HG03521 (cell line): Measurements from ENCODE around the gene GPD1.
"Not testable (repeated sequence)": the region's sequence is repeated elsewhere in the genome, so short reads cannot be mapped to it uniquely, and the experiment has no call there.

Experiments
- ATAC-seq: cut with Tn5 transposase; IDR thresholded peaks from one replicate; pipeline ENCODE4 v1.9.1; 2021; ENCODE audit warnings: mild to moderate bottlenecking, moderate library complexity; ENCODE audit not compliant: unreplicated experiment

Gene GPD1

DNA sequence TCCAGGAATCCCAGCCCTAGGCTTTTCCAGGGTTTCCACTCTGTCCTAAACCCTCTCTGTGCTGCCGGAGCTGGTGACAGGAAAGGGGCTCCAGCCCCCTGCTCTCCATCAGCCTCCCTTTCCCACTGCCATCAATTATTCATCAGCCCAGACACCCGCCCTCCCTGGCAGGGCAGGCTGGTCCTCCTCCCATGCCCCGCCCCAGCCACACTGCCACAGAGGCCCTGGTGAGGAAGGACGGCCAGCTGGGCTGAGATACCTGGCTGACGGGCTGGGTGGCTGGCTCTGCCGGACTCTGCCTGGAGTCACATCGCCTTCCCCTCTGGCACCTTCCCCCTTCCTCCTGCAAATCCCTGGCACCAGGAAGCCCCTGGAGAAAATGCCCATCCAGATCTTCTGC is 30.6 kb upstream of the GPD1 start:
- no peak for ATAC-seq

DNA sequence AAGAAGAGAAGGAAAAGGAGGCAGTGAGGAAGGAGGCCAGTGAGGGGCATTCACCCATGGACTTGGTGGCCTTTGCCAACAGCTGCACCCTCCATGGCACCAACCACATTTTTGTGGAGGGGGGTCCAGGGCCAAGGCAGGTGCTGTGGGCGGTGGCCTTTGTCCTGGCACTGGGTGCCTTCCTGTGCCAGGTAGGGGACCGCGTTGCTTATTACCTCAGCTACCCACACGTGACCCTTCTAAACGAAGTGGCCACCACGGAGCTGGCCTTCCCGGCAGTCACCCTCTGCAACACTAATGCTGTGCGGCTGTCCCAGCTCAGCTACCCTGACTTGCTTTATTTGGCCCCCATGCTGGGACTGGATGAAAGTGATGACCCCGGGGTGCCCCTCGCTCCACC is 30.1 kb upstream of the GPD1 start:
- ATAC-seq = no peak

DNA sequence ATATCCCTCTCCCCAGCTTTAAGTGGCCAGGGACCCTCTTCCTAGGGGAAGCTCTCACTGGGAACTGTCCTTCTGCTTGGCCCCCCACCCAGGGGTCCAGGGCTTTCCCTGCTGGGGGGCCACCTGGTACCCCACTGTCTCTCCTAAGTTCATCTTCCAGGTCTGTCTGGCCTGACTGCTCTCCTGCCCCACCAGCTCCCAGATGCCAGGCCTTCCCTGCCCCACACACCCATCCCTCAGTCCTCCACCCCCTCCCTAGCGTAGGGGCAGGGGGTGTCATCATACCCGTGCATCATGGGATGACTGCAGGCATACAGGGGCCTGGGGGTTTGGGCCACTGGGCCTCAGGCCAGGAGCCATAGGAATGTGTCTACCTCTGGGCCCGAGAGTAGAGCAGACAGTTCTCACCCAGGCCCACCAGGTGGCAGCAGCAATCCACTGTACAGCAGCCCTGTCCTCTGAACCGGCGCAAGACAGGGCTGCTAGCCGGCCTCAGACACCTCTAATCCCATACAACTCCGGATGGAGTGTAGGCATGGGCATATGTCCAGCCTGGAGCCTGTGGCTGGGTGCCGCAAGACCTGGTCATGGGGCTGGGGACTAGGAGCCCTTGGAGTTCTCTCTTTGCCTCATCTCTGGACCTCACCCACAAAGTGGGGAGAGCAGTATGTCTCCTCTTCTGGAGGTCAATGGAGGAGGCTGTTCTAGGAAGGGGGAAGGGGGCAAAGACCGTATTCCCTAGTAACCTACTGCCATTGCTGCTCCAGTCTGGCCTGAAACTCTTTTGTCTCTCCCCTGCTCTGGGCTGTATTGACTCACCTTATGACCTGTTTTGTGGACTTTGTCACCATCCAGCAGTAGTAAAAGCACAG is 28.6 kb upstream of the GPD1 start:
- peak; percentile 77 for ATAC-seq

DNA sequence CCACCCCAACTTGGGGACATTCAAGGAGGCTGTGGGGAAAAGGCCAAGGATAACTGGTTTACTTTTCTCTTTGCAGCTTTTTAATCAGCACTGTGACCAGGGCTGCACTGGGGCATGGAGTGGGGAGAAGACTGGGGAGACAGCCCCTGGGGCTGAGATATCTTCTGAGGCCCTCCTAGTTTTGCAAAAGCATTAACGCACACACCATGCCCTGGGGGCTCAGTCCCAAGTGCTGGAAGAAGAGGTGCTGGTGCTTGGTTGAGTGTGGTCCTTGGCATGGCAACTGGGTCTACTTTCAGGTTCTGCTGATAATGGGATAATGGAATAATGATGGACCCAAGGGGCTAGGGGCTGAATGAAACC is 28.0 kb upstream of the GPD1 start:
- ATAC-seq = no peak

DNA sequence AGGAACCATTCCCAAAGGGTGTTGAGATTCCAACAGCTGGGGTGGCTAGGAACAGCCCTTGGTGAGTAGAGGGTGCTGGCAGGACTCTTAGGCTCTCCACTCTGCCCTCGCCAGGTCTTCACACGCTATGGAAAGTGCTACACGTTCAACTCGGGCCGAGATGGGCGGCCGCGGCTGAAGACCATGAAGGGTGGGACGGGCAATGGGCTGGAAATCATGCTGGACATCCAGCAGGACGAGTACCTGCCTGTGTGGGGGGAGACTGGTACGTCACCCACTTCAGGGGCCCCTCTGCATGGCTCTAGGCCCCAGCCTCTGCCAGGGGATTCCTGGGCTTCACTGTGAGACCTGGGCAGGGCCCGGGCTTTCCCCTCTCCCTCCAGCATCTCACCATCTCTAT is 26.7 kb upstream of the GPD1 start:
- ATAC-seq = no peak

DNA sequence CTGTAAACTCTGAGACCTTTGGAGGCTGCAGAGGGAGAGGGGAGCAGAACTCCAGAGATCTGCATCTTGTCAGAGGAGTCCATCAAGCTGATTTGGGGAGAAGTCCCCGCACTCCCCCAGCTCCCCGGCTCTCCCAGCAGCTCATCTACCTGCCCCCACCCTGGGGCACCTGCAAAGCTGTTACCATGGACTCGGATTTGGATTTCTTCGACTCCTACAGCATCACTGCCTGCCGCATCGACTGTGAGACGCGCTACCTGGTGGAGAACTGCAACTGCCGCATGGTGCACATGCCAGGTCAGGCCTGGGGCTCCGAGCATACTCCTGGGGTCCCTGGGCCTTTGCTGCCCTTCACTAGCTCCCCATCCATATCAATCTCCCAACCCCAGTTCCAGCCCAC is 25.5 kb upstream of the GPD1 start:
- ATAC-seq = no peak

DNA sequence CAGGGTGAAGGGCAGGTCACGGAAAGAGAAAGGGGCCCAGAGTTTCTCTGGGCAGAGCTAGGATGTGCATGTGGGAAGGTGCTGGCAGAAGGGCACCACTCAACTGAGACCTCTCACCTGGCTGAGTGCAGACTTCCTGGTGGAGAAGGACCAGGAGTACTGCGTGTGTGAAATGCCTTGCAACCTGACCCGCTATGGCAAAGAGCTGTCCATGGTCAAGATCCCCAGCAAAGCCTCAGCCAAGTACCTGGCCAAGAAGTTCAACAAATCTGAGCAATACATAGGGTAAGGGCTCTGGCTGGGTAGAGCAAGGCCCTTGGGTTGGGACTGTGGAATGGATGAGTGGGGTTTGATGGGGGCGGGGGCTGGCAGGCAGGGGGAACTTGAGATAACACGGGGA is 24.0 kb upstream of the GPD1 start:
- no peak for ATAC-seq

DNA sequence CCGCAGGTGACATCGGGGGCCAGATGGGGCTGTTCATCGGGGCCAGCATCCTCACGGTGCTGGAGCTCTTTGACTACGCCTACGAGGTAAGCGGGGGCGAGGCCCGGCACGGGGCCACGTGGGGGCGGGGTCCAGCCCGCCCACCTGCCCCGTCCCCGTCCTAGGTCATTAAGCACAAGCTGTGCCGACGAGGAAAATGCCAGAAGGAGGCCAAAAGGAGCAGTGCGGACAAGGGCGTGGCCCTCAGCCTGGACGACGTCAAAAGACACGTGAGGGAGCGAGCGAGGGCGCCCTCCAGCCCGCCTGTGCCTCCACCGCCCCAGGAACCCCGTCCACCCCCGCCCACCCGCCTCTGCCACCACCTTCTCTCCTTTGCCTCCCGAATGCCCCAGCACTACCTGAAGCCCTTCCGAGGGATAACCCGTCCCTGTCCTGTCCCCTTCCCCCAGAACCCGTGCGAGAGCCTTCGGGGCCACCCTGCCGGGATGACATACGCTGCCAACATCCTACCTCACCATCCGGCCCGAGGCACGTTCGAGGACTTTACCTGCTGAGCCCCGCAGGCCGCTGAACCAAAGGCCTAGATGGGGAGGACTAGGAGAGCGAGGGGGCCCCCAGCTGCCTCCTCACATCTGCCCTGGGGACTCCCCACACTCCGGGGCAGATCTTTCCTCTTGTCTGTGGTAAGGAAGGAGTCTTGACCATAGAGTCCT is 22.6 kb upstream of the GPD1 start:
- ATAC-seq = no peak

DNA sequence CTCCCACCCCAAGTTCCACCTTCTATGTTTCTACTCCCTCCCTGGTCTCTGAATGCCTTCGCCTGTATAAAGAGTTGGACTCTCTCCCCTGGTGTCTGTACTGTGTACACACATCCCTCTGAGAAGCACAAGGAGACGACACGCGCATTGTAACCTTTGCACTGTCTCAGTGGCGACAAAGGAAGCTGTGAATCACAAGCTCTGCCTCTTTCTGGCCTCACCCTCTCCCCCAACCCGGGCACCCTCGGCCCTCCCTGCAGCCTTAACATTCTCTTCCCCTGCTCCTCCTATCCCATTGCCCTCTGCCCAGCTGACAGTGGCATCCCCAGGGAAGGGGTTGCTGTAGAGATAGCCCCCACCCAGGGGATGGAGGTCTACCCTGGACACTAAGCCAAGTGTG is 21.2 kb upstream of the GPD1 start:
- no peak for ATAC-seq

DNA sequence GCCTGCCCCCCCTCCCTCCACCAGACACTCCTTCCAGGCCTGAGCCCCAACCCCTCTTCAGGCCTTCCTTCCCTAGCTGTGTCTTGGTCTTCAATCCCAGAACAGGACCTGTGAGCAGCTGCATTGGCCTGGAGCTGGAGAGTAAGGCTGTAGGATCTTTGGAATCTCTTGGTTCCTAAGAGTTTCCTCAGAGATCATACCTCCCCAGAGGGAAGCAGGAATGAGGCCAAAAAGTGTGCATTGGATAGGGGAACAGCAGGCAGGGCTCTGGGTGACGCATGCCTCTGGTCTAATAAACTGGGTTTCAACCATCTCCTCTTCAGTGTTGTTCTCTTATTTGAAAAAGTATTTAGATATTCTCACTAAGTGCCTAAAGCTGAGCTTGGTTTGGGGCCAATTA is 20.5 kb upstream of the GPD1 start:
- no peak for ATAC-seq

DNA sequence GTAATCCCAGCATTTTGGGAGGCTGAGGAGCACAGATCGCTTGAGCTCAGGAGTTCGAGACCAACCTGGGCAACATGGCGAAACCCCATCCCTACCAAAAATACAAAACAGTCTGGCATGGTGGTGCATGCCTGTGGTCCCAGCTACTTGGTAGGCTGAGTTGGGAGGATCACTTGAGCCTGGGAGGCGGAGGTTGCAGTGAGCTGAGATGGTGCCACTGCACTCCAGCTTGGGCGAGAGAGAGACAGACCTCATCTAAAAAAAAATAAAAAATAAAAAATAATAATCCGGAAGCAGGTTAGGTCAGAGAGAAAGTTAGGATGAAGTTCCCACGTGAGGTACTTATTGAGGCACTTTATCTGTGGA is 19.4 kb upstream of the GPD1 start:
- not testable (repeated sequence) for ATAC-seq

DNA sequence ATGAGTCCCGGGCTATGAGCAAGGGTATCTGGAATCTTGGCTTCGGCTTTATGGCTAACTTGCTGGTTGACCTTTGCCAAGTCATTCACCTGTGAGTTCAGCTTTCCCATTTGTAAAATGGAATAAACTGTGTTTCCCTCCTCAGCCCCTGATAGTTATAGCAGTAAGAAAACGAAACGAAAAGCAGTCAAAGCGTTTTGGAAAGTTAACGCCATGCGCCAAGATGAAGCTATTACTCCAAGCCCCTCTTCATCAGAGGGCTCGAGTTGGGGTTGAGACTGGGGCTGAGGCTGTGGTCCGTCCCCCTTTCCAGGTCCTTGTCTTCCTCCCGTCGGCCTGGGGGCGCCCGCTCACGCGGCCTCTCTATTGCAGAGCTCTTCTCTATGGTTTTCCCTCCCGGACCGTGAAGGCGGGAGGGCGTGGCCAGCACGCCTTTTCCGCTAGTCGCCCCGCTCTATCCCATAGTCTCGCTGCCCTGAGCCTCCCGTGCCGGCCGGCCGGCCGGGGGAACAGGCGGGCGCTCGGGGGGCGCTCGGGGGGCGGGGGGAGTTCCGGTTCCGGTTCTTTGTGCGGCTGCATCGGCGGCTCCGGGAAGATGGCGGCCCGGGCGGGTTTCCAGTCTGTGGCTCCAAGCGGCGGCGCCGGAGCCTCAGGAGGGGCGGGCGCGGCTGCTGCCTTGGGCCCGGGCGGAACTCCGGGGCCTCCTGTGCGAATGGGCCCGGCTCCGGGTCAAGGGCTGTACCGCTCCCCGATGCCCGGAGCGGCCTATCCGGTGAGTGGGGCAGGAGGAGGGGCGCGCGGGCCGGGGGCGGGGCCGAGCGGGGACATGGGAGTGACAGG is 18.8 kb upstream of the GPD1 start, which contains the start of gene SMARCD1:
SMARCD1 (plus strand) TSS at position 568 of the 840 bp plus-strand sequence; CDS start at position 596, 28 bp downstream.
- peak; percentile 75 for ATAC-seq

DNA sequence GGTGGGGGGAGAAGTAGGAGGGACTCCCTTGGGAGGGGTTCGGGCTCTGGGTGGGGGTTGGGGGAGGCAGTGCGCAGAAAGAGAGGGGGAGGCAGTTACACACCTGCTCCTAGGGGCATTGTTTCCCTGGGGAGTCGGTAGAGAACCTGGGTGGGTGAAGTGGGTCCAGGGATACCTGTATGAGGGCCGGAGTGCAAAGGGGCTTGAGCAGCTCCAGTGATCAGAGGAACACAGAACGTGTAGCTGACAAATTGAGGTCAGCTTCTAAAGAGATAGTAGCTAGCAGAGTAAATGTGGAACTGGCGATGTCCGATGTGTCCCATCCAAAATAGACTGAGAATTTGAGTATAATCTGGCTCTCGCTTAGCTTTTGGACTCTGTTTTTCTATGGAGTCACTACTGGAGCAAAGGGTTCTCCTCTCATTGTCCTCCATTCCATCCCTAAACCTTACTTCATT is 18.2 kb upstream of the GPD1 start:
- no peak for ATAC-seq

DNA sequence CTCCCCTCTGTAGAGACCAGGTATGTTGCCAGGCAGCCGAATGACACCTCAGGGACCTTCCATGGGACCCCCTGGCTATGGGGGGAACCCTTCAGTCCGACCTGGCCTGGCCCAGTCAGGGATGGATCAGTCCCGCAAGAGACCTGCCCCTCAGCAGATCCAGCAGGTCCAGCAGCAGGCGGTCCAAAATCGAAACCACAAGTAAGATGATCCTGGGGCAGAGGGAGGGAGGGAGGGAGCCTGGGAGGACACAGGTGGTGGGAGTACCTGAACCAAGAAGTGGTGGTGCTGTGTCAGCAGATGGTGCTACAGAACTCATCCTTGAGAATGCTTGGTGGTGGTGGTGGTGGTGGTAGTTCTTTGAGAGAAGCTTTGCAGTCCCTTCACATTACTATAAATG is 17.7 kb upstream of the GPD1 start:
- ATAC-seq = no peak

DNA sequence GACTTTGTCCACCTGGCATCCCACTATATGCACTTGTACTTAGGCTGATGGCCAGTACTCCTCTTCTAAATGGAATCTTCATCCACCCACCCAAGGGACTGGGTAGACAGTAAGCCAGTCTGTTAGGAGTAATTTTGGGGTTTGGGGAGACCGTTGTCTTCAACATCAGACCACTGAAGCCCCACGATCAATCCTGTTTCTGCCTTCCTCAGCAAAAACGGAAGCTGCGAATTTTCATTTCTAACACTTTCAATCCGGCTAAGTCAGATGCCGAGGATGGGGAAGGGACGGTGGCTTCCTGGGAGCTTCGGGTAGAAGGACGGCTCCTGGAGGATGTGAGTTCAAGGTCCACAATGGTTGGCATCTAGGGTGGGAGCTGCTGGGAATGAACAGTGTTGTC is 16.7 kb upstream of the GPD1 start:
- no peak for ATAC-seq

DNA sequence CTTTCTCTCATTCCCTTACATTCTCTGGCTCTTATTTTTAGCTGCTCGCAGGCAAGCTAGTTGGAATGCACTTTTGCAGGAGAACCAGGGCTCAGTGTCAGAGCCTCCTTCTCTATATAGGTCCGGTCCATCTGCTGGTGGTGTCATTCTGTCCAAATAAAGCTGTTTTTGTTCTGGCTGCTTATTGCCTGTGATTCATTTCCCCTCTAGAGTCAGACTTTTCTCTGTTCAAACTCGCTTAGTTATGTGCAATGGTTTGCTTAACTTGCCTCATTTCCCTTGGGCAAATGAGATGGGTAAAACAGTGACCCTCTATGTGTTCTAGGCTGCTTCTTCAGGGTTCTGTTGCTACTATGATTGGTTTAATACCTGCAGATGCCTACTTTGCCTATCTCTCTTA is 15.8 kb upstream of the GPD1 start:
- ATAC-seq = no peak

DNA sequence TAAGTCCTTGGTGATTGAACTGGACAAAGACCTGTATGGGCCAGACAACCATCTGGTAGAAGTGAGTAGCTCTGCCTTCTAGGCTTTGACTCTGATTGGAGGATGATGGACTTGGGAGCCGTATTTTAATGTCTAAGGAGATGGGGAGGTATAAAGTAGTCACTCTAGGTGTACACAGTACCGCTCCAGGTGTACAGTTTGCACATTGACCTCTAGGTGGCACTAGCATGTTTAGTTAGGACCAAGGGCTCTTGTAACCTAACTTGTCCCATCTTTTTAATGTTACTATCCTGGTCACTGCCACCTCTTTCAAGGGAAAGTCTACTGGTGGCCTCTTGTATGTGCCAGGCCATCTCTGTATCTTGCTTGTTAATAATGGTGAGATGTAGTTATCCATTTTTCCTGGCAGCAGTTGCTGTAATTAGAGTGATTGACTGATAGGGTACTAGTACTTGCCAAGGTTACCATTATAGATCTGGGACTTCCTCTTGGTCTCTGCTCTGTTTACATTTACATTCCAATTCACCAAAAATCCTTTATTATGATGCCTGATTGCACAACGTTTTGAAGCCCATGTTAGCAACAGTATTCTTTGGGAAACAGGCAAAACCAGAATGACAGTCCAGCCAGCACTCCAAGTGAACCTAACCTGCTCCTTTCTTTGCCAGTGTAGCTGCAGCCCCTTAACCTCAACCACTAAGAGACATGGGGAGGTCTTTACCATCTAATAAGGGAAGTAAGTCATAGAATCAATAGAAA is 15.1 kb upstream of the GPD1 start:
- ATAC-seq = no peak

DNA sequence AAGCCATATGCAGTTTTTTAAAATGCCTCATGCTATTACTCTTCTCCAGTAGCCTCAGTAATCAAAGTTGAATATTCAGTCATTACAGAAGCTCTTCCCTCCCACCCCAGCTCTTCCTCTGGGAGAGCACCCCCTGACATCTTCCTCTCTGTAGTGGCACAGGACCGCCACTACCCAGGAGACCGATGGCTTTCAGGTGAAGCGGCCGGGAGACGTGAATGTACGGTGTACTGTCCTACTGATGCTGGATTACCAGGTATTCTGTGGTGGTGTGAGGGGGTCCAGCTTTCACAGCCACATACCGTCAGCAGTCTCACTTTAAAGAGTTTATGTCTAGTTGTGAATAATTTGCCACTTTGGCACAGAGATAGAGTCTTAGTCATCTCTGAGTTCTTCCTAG is 14.1 kb upstream of the GPD1 start:
- no peak for ATAC-seq

DNA sequence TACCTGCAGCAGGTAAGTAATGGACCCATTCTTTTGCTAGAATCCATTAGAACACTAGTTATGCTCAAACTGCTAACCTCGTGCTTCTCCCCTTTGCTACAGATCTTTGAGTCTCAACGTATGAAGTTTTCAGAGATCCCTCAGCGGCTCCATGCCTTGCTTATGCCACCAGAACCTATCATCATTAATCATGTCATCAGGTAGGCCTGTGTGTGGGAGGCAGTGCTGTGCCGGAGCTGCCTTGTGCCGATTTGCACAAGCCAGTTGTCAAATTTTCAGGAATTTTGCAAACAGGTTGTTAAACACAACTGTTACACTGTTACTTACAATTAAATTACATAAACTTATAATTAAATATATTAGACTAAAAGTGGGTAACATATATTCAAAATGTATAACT is 13.4 kb upstream of the GPD1 start:
- ATAC-seq = no peak

DNA sequence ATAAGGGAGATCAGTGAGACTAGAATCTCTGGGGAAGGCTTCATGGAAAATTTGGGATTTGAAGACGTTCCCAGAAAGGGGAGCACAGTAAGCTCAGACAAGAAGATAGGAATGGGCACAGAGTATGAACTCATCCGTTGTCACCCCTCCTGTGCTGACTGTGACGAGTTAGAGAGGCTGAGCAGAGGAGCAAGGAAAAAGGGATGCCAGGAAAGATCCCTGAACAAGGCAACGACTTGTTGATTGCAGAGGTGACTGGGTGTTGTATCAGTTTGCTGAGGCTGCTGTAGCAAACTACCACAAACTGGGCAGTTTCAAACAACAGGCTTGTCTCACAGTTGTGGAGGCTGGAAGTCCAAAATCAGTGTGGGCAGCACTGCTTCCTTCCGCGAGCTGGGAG is 5.9 kb upstream of the GPD1 start:
- no peak for ATAC-seq
